ENCODE results near the gene TMCO2. TPM values are rescaled to one million over a fixed set of nuclear protein-coding genes. Genes with fewer than 3 reads are reported as not detected.

The TMCO2 gene
- total and polyA plus RNA-seq, 2 donors = 0.30 TPM; not detected in 1

- 67% methylated on average over 4 of the region's 4 CpGs for WGBS
These were observed 15.3 kb upstream of the TMCO2 start for GRCh38 chr1:40232444-40232843.

GRCh38 chr1:40239626-40240025 is 8.1 kb upstream of the TMCO2 start:
- Histone ChIP-seq H3K27ac (ENCODE audit: low read depth in 1 of 2, low read length in 1 of 2) (no peak overlapping the region), H3K36me3 (ENCODE audit: control insufficient read depth in 2 of 2, insufficient read depth in 2 of 2, low read length in 1 of 2) (peaks cover 23 to 43% of the 10 kb centered on the region in 2 donors), H3K4me3 (ENCODE audit: low read length in 2 of 2) (no peak overlapping the region), H3K9me3 (ENCODE audit: control insufficient read depth in 2 of 2, insufficient read depth in 1 of 2, low read length in 1 of 2) (no peaks in the 10 kb centered on the region), H3K27me3 (ENCODE audit: control insufficient read depth in 2 of 2, insufficient read depth in 1 of 2, low read length in 1 of 2) (no peaks in the 10 kb centered on the region), H3K4me1 (ENCODE audit: control insufficient read depth in 2 of 2, insufficient read depth in 2 of 2, low read length in 2 of 2) (no peaks in the 10 kb centered on the region)
- no peak for DNase-seq (ENCODE audit: low read depth in 6 of 9, low spot score in 9 of 9)
- WGBS = 98% methylated on average over 1 of the region's 1 CpG

More at GRCh38 chr1:40232444-40232843, 15.3 kb upstream of the TMCO2 start:
- Histone ChIP-seq H3K36me3 (ENCODE audit: control insufficient read depth in 2 of 2, insufficient read depth in 2 of 2, low read length in 1 of 2) (peaks cover 24 to 61% of the 10 kb centered on the region in 2 donors), H3K9me3 (ENCODE audit: control insufficient read depth in 2 of 2, insufficient read depth in 1 of 2, low read length in 1 of 2) (no peaks in the 10 kb centered on the region), H3K4me1 (ENCODE audit: control insufficient read depth in 2 of 2, insufficient read depth in 2 of 2, low read length in 2 of 2) (no peaks in the 10 kb centered on the region), H3K4me3 (ENCODE audit: low read length in 2 of 2) (no peak overlapping the region), H3K27ac (ENCODE audit: low read depth in 1 of 2, low read length in 1 of 2) (no peak overlapping the region), H3K27me3 (ENCODE audit: control insufficient read depth in 2 of 2, insufficient read depth in 1 of 2, low read length in 1 of 2) (no peaks in the 10 kb centered on the region)
- DNase-seq (ENCODE audit: low read depth in 6 of 9, low spot score in 9 of 9) = peak in 8 of 9 donors; percentile 11 to 72 (median 28)

DNA sequence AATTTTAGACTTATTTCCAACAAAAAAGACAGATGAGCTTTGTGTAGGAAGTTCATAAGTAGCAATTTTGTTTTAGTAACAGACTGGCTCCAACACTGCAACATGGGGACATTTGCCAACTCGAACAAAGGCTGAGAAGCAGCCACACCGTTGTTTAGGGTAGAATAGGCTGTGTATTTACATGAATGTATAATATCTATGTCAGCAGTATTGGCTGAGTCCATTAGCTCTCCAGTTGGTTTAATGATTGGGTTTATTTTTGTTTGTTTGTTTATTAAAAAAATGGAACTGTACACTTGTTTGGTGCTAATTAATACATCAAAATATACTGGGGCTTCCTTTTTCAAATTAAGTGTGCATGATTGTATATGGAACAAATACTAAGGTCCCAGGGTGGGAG is 7.3 kb upstream of the TMCO2 start:
- WGBS = 98% methylated on average over 2 of the region's 2 CpGs
- DNase-seq (ENCODE audit: low read depth in 6 of 9, low spot score in 9 of 9) = no peak
- H3K4me3 ChIP-seq (ENCODE audit: low read length in 2 of 2) = no peak overlapping the region
- no peak overlapping the region for H3K27ac ChIP-seq (ENCODE audit: low read depth in 1 of 2, low read length in 1 of 2)
- peaks cover 23 to 37% of the 10 kb centered on the region in 2 donors for H3K36me3 ChIP-seq (ENCODE audit: control insufficient read depth in 2 of 2, insufficient read depth in 2 of 2, low read length in 1 of 2)
- H3K9me3 ChIP-seq (ENCODE audit: control insufficient read depth in 2 of 2, insufficient read depth in 1 of 2, low read length in 1 of 2) = no peaks in the 10 kb centered on the region
- no peaks in the 10 kb centered on the region for H3K27me3 ChIP-seq (ENCODE audit: control insufficient read depth in 2 of 2, insufficient read depth in 1 of 2, low read length in 1 of 2)
- H3K4me1 ChIP-seq (ENCODE audit: control insufficient read depth in 2 of 2, insufficient read depth in 2 of 2, low read length in 2 of 2) = no peaks in the 10 kb centered on the region

DNA sequence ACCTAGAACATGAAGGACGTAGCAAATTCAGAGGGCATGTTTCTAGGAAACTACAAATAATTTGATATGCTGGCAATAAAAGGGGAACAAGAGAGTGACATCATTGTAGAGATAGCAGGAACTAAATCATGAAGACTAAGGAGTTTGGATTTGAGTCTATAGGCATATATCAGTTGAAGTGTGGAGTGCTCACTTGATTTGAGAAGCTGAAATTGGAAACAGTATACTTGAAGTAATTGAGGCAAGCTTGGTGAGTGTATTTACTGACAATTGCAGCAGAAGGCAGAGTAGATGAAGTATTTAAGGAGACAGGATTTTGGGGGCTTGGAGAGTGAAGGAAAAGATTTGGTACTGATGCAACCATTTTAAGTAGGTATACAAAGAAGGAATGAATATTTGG is 6.4 kb upstream of the TMCO2 start:
- Histone ChIP-seq H3K36me3 (ENCODE audit: control insufficient read depth in 2 of 2, insufficient read depth in 2 of 2, low read length in 1 of 2) (peaks cover 22 to 30% of the 10 kb centered on the region in 2 donors), H3K27ac (ENCODE audit: low read depth in 1 of 2, low read length in 1 of 2) (no peak overlapping the region), H3K9me3 (ENCODE audit: control insufficient read depth in 2 of 2, insufficient read depth in 1 of 2, low read length in 1 of 2) (no peaks in the 10 kb centered on the region), H3K4me3 (ENCODE audit: low read length in 2 of 2) (no peak overlapping the region), H3K27me3 (ENCODE audit: control insufficient read depth in 2 of 2, insufficient read depth in 1 of 2, low read length in 1 of 2) (no peaks in the 10 kb centered on the region), H3K4me1 (ENCODE audit: control insufficient read depth in 2 of 2, insufficient read depth in 2 of 2, low read length in 2 of 2) (no peaks in the 10 kb centered on the region)
- 97% methylated on average over 1 of the region's 1 CpG for WGBS
- DNase-seq (ENCODE audit: low read depth in 6 of 9, low spot score in 9 of 9) = no peak

DNA sequence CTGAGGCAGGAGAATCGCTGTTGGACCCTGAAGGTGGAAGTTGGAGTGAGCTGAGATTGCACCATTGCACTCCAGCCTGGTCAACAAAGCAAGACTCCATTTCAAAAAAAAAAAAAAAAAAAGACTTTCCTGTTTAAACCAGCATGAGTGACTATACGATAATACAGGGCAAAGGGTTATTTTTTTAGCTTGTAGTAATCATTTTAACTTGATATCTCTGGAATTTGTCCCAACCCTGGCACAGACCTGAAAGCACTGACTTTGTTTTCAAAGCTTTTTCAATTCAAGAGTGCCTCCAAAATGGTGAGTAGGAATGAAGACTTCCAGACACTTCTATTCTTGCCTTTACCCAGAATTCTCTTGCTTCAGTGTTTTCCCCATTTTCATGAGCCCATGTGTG is 4.4 kb upstream of the TMCO2 start:
- Histone ChIP-seq H3K36me3 (ENCODE audit: control insufficient read depth in 2 of 2, insufficient read depth in 2 of 2, low read length in 1 of 2) (peaks cover 10% of the 10 kb centered on the region in 2 donors), H3K27me3 (ENCODE audit: control insufficient read depth in 2 of 2, insufficient read depth in 1 of 2, low read length in 1 of 2) (no peaks in the 10 kb centered on the region), H3K4me1 (ENCODE audit: control insufficient read depth in 2 of 2, insufficient read depth in 2 of 2, low read length in 2 of 2) (no peaks in the 10 kb centered on the region), H3K27ac (ENCODE audit: low read depth in 1 of 2, low read length in 1 of 2) (no peak overlapping the region), H3K4me3 (ENCODE audit: low read length in 2 of 2) (no peak overlapping the region), H3K9me3 (ENCODE audit: control insufficient read depth in 2 of 2, insufficient read depth in 1 of 2, low read length in 1 of 2) (no peaks in the 10 kb centered on the region)
- 92% methylated on average over 2 of the region's 2 CpGs for WGBS
- no peak for DNase-seq (ENCODE audit: low read depth in 6 of 9, low spot score in 9 of 9)

- peaks cover 1 to 2% of the 10 kb centered on the region in 2 donors for H3K36me3 ChIP-seq (ENCODE audit: control insufficient read depth in 2 of 2, insufficient read depth in 2 of 2, low read length in 1 of 2)
- no peaks in the 10 kb centered on the region for H3K27me3 ChIP-seq (ENCODE audit: control insufficient read depth in 2 of 2, insufficient read depth in 1 of 2, low read length in 1 of 2)
- H3K4me3 ChIP-seq (ENCODE audit: low read length in 2 of 2) = no peak overlapping the region
- WGBS = 91% methylated on average over 4 of the region's 4 CpGs
- H3K9me3 ChIP-seq (ENCODE audit: control insufficient read depth in 2 of 2, insufficient read depth in 1 of 2, low read length in 1 of 2) = no peaks in the 10 kb centered on the region
- no peak overlapping the region for H3K27ac ChIP-seq (ENCODE audit: low read depth in 1 of 2, low read length in 1 of 2)
- no peak for DNase-seq (ENCODE audit: low read depth in 6 of 9, low spot score in 9 of 9)
- no peaks in the 10 kb centered on the region for H3K4me1 ChIP-seq (ENCODE audit: control insufficient read depth in 2 of 2, insufficient read depth in 2 of 2, low read length in 2 of 2)
These were observed 3.5 kb upstream of the TMCO2 start for GRCh38 chr1:40244138-40244744.

DNA sequence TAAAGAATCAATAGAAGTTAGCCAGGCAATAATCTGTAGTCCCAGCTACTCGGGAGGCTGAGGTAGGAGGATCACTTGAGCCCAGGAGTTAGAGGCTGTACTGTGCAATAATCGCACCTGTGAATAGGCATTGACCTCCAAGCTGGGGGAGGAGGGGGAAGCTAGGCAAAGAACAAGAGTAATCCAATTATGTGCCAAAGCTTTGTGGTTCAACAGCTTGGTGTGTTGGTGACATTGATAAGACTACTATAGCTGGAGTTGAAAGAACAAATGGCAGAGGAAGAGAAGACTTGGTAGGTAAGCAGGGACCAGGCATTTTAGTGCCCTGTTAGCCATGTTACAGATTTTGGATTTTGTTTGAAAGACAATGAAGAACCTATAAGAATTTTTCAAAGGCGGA is 2.1 kb upstream of the TMCO2 start:
- Histone ChIP-seq H3K9me3 (ENCODE audit: control insufficient read depth in 2 of 2, insufficient read depth in 1 of 2, low read length in 1 of 2) (no peaks in the 10 kb centered on the region), H3K27ac (ENCODE audit: low read depth in 1 of 2, low read length in 1 of 2) (no peak overlapping the region), H3K36me3 (ENCODE audit: control insufficient read depth in 2 of 2, insufficient read depth in 2 of 2, low read length in 1 of 2) (no peaks in the 10 kb centered on the region), H3K27me3 (ENCODE audit: control insufficient read depth in 2 of 2, insufficient read depth in 1 of 2, low read length in 1 of 2) (no peaks in the 10 kb centered on the region), H3K4me3 (ENCODE audit: low read length in 2 of 2) (no peak overlapping the region), H3K4me1 (ENCODE audit: control insufficient read depth in 2 of 2, insufficient read depth in 2 of 2, low read length in 2 of 2) (no peaks in the 10 kb centered on the region)
- no peak for DNase-seq (ENCODE audit: low read depth in 6 of 9, low spot score in 9 of 9)
- WGBS = 99% methylated on average over 3 of the region's 3 CpGs

- H3K36me3 ChIP-seq (ENCODE audit: control insufficient read depth in 2 of 2, insufficient read depth in 2 of 2, low read length in 1 of 2) = no peaks in the 10 kb centered on the region
- no peak overlapping the region for H3K27ac ChIP-seq (ENCODE audit: low read depth in 1 of 2, low read length in 1 of 2)
- no peaks in the 10 kb centered on the region for H3K27me3 ChIP-seq (ENCODE audit: control insufficient read depth in 2 of 2, insufficient read depth in 1 of 2, low read length in 1 of 2)
- H3K4me3 ChIP-seq (ENCODE audit: low read length in 2 of 2) = no peak overlapping the region
- H3K9me3 ChIP-seq (ENCODE audit: control insufficient read depth in 2 of 2, insufficient read depth in 1 of 2, low read length in 1 of 2) = no peaks in the 10 kb centered on the region
- DNase-seq (ENCODE audit: low read depth in 6 of 9, low spot score in 9 of 9) = no peak
- no peaks in the 10 kb centered on the region for H3K4me1 ChIP-seq (ENCODE audit: control insufficient read depth in 2 of 2, insufficient read depth in 2 of 2, low read length in 2 of 2)
These were observed 675 bp downstream of the TMCO2 start for GRCh38 chr1:40248412-40248811.

DNA sequence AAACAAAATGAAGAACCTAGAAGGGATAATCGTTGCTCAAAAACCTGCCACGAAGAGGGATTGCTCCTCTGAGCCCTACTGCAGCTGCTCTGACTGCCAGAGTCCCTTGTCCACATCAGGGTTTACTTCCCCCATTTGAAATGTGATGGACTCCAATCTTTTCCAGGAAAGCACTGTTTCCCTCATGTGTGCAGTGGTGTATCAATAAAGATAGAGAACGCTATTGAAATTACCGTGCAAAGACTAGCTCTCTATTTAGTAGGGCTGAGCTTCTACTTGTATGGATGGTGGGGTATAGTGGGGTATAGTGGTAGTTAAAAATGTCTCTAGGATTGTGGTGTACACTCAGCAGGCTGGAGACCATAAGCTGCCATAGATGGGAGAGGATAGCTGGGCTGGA is 3.7 kb downstream of the TMCO2 start:
- Histone ChIP-seq H3K27me3 (ENCODE audit: control insufficient read depth in 2 of 2, insufficient read depth in 1 of 2, low read length in 1 of 2) (no peaks in the 10 kb centered on the region), H3K4me1 (ENCODE audit: control insufficient read depth in 2 of 2, insufficient read depth in 2 of 2, low read length in 2 of 2) (no peaks in the 10 kb centered on the region), H3K27ac (ENCODE audit: low read depth in 1 of 2, low read length in 1 of 2) (no peak overlapping the region), H3K9me3 (ENCODE audit: control insufficient read depth in 2 of 2, insufficient read depth in 1 of 2, low read length in 1 of 2) (no peaks in the 10 kb centered on the region), H3K4me3 (ENCODE audit: low read length in 2 of 2) (no peak overlapping the region), H3K36me3 (ENCODE audit: control insufficient read depth in 2 of 2, insufficient read depth in 2 of 2, low read length in 1 of 2) (no peaks in the 10 kb centered on the region)
- WGBS = 59% methylated on average over 4 of the region's 4 CpGs
- DNase-seq (ENCODE audit: low read depth in 6 of 9, low spot score in 9 of 9) = no peak
